ENCODE data around the gene TSC22D2.
"Not testable (repeated sequence)": the region's sequence is repeated elsewhere in the genome, so short reads cannot be mapped to it uniquely, and the experiment has no call there.

TSC22D2 gene

GRCh38 chr3:150467381-150467780, 59.3 kb downstream of the TSC22D2 start:
- DNase-seq (ENCODE audit: low read depth) = no peak
- TF ChIP-seq CTCF (IDR thresholded peaks at IDR 0.05; ENCODE audit: low read depth, low read length) (no peak), MAX (IDR thresholded peaks at IDR 0.05; ENCODE audit: low read depth, low read length) (no peak), POLR2A (IDR thresholded peaks at IDR 0.05; ENCODE audit: extremely low read depth, insufficient read length) (no peak), MYC (IDR thresholded peaks at IDR 0.05; ENCODE audit: low read depth, low read length) (no peak)
- H3K4me3 ChIP-seq (ENCODE audit: low read depth, low read length) = no peak overlapping the region

- DNase-seq (ENCODE audit: low read depth) = peak; percentile 20
- H3K4me3 ChIP-seq (ENCODE audit: low read depth, low read length) = no peak overlapping the region
- TF ChIP-seq CTCF (IDR thresholded peaks at IDR 0.05; ENCODE audit: low read depth, low read length) (no peak), POLR2A (IDR thresholded peaks at IDR 0.05; ENCODE audit: extremely low read depth, insufficient read length) (no peak), MYC (IDR thresholded peaks at IDR 0.05; ENCODE audit: low read depth, low read length) (no peak), MAX (IDR thresholded peaks at IDR 0.05; ENCODE audit: low read depth, low read length) (no peak)
Measured at GRCh38 chr3:150469031-150469930, 61.2 kb downstream of the TSC22D2 start.

- DNase-seq (ENCODE audit: low read depth) = no peak
- TF ChIP-seq MAX (IDR thresholded peaks at IDR 0.05; ENCODE audit: low read depth, low read length) (no peak), POLR2A (IDR thresholded peaks at IDR 0.05; ENCODE audit: extremely low read depth, insufficient read length) (no peak), CTCF (IDR thresholded peaks at IDR 0.05; ENCODE audit: low read depth, low read length) (no peak), MYC (IDR thresholded peaks at IDR 0.05; ENCODE audit: low read depth, low read length) (no peak)
- no peak overlapping the region for H3K4me3 ChIP-seq (ENCODE audit: low read depth, low read length)
Measured at GRCh38 chr3:150469931-150470740, 62.0 kb downstream of the TSC22D2 start.

DNA sequence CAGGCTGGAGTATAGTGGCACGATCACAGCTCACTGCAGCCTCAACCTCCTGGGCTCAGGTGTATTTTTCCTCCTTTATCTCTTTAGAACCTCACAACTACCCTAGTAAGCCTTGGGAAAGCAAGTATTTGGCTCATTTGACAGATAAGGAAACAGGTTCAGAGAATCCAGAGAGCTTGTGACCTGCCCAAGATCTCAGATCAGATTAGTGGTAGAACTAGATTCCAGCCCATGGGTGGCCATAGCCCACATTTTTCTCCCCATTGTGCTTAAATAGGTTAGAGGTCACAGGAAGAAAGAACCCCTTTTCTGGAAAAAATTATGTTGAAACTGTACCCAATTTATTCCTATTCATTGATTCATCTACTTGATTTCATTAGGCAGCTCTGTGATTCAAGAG, 64.3 kb downstream of the TSC22D2 start:
- TF ChIP-seq MAX (IDR thresholded peaks at IDR 0.05; ENCODE audit: low read depth, low read length) (no peak), POLR2A (IDR thresholded peaks at IDR 0.05; ENCODE audit: extremely low read depth, insufficient read length) (no peak), CTCF (IDR thresholded peaks at IDR 0.05; ENCODE audit: low read depth, low read length) (no peak), MYC (IDR thresholded peaks at IDR 0.05; ENCODE audit: low read depth, low read length) (no peak)
- no peak for DNase-seq (ENCODE audit: low read depth)
- no peak overlapping the region for H3K4me3 ChIP-seq (ENCODE audit: low read depth, low read length)

DNA sequence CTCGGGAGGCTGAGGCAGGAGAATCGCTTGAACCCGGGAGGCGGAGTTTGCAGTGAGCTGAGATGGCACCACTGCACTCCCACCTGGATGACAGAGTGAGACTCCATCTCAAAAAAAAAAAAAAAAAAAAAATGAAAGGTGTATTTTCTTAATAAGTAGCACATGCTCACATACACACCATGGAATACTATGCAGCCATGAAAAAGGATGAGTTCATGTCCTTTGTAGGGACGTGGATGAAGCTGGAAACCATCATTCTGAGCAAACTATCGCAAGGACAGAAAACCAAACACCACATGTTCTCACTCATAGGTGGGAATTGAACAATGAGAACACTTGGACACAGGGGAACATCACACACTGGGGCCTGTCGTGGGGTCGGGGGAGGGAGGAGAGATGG, 65.1 kb downstream of the TSC22D2 start:
- not testable (repeated sequence) for H3K4me3 ChIP-seq (ENCODE audit: low read depth, low read length); DNase-seq (ENCODE audit: low read depth)

DNA sequence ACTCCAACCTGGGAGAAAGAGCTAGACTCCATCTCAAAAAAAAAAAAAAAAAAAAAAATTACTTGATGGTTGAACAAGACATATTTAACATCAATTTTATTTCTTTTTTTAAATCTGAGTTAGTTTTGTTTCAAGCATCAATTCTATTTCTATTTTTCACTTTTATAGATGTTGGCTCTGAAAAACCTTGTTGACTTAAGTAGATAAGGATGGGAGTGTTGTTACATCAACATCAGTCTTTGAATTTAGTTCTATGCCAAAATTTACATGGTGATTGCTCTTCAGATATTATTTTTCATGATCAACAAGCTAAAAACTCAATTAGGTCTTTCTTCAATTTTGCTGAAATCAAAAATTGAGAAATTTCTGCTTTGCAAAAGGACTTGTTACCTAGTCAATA, 71.3 kb downstream of the TSC22D2 start:
- H3K4me3 ChIP-seq (ENCODE audit: low read depth, low read length) = no peak overlapping the region
- no peak for TF ChIP-seq MAX (IDR thresholded peaks at IDR 0.05; ENCODE audit: low read depth, low read length)
- TF ChIP-seq MYC (IDR thresholded peaks at IDR 0.05; ENCODE audit: low read depth, low read length) = no peak
- no peak for TF ChIP-seq POLR2A (IDR thresholded peaks at IDR 0.05; ENCODE audit: extremely low read depth, insufficient read length)
- DNase-seq (ENCODE audit: low read depth) = no peak

Data from NB4 (cell line).